SK-N-SH (cell line): ENCODE results near the gene CHST11. TPM values are rescaled to one million over a fixed set of nuclear protein-coding genes. Genes with fewer than 3 reads are reported as not detected.

Experiments
- CTCF ChIA-PET: fragments of 300-600, 350-600 bp; formaldehyde crosslinking; extraction: SDS; loops from one replicate; lab custom pipeline; 2021; lab: Yijun Ruan, JAX
- POLR2A ChIA-PET: fragments of 350-600 bp; sonication (Branson Sonifier 250); formaldehyde crosslinking; extraction: SDS; loops from one replicate; lab custom pipeline; 2020; ENCODE audit warnings: antibody characterized with exemption, inconsistent platforms; lab: Yijun Ruan, JAX
- DNase-seq: peaks from one replicate; pipeline ENCODE4 v3.0.0; 2012
- H2AFZ ChIP-seq: fragments of 200-600 bp; sonication (generic); 2 replicates; pipeline ENCODE4 v1.8.1; 2016; ENCODE audit warnings: antibody characterized with exemption, mild to moderate bottlenecking, low read depth
- H3F3A ChIP-seq: fragments of 200-600 bp; sonication (generic); replicated peaks from 2 replicates; pipeline ENCODE3; 2016; ENCODE audit warnings: antibody characterized with exemption, mild to moderate bottlenecking; ENCODE audit not compliant: insufficient read depth
- H3K27ac ChIP-seq, 2 experiments: fragments of 200-500 bp in 1 of 2; fragments of 200-600 bp in 1 of 2; sonication (Bioruptor generic) in 1 of 2; sonication (generic), shearing (Covaris generic) in 1 of 2; 2 replicates each; pipeline versions ENCODE4 v1.5.1 to v1.6.1; 2014 to 2016; ENCODE audit warnings: low read depth in 2 of 2, inconsistent platforms in 1 of 2, low read length in 1 of 2, mild to moderate bottlenecking in 1 of 2, mixed read lengths in 1 of 2
- H3K27me3 ChIP-seq: fragments of 200-600 bp; sonication (generic), shearing (Covaris generic); 2 replicates; pipeline ENCODE4 v1.6.1; 2016; ENCODE audit warnings: mixed run types; ENCODE audit not compliant: insufficient read depth
- H3K36me3 ChIP-seq, 2 experiments: fragments of 200-500 bp in 1 of 2; fragments of 200-600 bp in 1 of 2; sonication (Bioruptor generic) in 1 of 2; sonication (generic) in 1 of 2; replicated peaks in 1 of 2; 2 replicates each; pipeline versions ENCODE3 to v1.5.1; 2014 to 2016; ENCODE audit warnings: low read length in 1 of 2, mild to moderate bottlenecking in 1 of 2; ENCODE audit not compliant: insufficient read depth in 2 of 2, control insufficient read depth in 1 of 2
- H3K4me1 ChIP-seq, 2 experiments: fragments of 200-500 bp in 1 of 2; fragments of 200-600 bp in 1 of 2; sonication (Bioruptor generic) in 1 of 2; sonication (generic), shearing (Covaris generic) in 1 of 2; 2 replicates each; pipeline versions ENCODE4 v1.5.1 to v1.6.1; 2014 to 2016; ENCODE audit warnings: low read depth in 1 of 2, low read length in 1 of 2, mixed run types in 1 of 2; ENCODE audit not compliant: insufficient read depth in 2 of 2, control insufficient read depth in 1 of 2
- H3K4me2 ChIP-seq: fragments of 200-600 bp; sonication (generic), shearing (Covaris generic); 2 replicates; pipeline ENCODE4 v1.6.1; 2017; ENCODE audit warnings: mixed run types
- H3K4me3 ChIP-seq, 2 experiments: fragments of 200-500 bp in 1 of 2; fragments of 200-600 bp in 1 of 2; sonication (Bioruptor generic) in 1 of 2; sonication (generic), shearing (Covaris generic) in 1 of 2; 2 replicates each; pipeline versions ENCODE4 v1.5.1 to v1.8.1; 2014 to 2016; ENCODE audit warnings: low read depth in 2 of 2, inconsistent platforms in 1 of 2, low read length in 1 of 2, mild to moderate bottlenecking in 1 of 2, mixed read lengths in 1 of 2, moderate library complexity in 1 of 2
- H3K79me2 ChIP-seq: fragments of 200-600 bp; sonication (generic); 2 replicates; pipeline ENCODE4 v1.8.1; 2017; ENCODE audit warnings: mild to moderate bottlenecking; ENCODE audit not compliant: insufficient read depth
- H3K9ac ChIP-seq: fragments of 200-600 bp; sonication (generic); 2 replicates; pipeline ENCODE4 v1.6.1; 2017; ENCODE audit warnings: mixed run types
- H3K9me2 ChIP-seq: fragments of 200-600 bp; sonication (generic); 2 replicates; pipeline ENCODE4 v1.6.1; 2017; ENCODE audit warnings: mixed run types
- H3K9me3 ChIP-seq: fragments of 200-600 bp; sonication (generic); 2 replicates; pipeline ENCODE4 v1.6.1; 2017; ENCODE audit warnings: mixed run types, mild to moderate bottlenecking, moderate library complexity
- H4K20me1 ChIP-seq: fragments of 200-600 bp; sonication (generic); 2 replicates; pipeline ENCODE4 v1.6.1; 2017; ENCODE audit warnings: mild to moderate bottlenecking, mixed run types; ENCODE audit not compliant: insufficient read depth
- CHD2 ChIP-seq: fragments of 150-350 bp; IDR thresholded peaks from 2 replicates; pipeline ENCODE4 v1.6.1; 2018; ENCODE audit warnings: low read length; ENCODE audit not compliant: partially characterized antibody
- CTCF ChIP-seq: fragments of 200-600 bp; sonication (generic); IDR thresholded peaks from 2 replicates; pipeline ENCODE4 v1.6.1; 2017; ENCODE audit warnings: antibody characterized with exemption, mild to moderate bottlenecking, moderate library complexity
- ELF1 ChIP-seq: IDR thresholded peaks from 2 replicates; pipeline ENCODE4 v1.4.0; 2012
- FOSL2 ChIP-seq: IDR thresholded peaks from 2 replicates; pipeline ENCODE4 v1.4.0; 2012; ENCODE audit warnings: low read depth, mild to moderate bottlenecking, moderate library complexity, borderline replicate concordance
- FOXM1 ChIP-seq: IDR thresholded peaks from 2 replicates; pipeline ENCODE4 v1.4.0; 2012; ENCODE audit warnings: low read depth, mild to moderate bottlenecking
- GABPA ChIP-seq: IDR thresholded peaks from 2 replicates; pipeline ENCODE4 v1.4.0; 2012; ENCODE audit warnings: low read depth, mild to moderate bottlenecking
- NRF1 ChIP-seq: IDR thresholded peaks from 2 replicates; pipeline ENCODE4 v1.6.1; 2012; ENCODE audit warnings: low read depth, mild to moderate bottlenecking, low read length
- POLR2AphosphoS5 ChIP-seq: IDR thresholded peaks from 2 replicates; pipeline ENCODE4 v1.6.1; 2012; ENCODE audit warnings: low read depth, low read length
- RFX5 ChIP-seq: IDR thresholded peaks from 2 replicates; pipeline ENCODE4 v1.6.1; 2012; ENCODE audit warnings: mild to moderate bottlenecking, improper control_type of control experiment, low read length
- YY1 ChIP-seq: IDR thresholded peaks from 2 replicates; pipeline ENCODE4 v1.4.0; 2012; ENCODE audit warnings: low read depth, mild to moderate bottlenecking
- WGBS: methylation state at CpG from one replicate; pipeline ENCODE4 v1.1.6; 2017; ENCODE audit warnings: low lambda C conversion rate; 5-methylcytosine and 5-hydroxymethylcytosine counted together
- polyA plus RNA-seq, 3 experiments: library from polyadenylated mRNA; depleted of rRNA; stranded (reverse); fragments of >200 nt; gene quantifications; 2 replicates each; pipeline ENCODE4 v1.2.3, GENCODE V29; 2012
- TF ChIP-seq, protein P1 (sequence below): fragments of 150-350 bp; IDR thresholded peaks from 2 replicates; pipeline ENCODE4 v1.6.1; 2016; ENCODE audit warnings: mild to moderate bottlenecking, low read depth, low read length

CHST11 gene
- polyA plus RNA-seq, 1 of the 3 experiments (the other 2 are of a cell fraction), result 18.6 TPM

- Histone ChIP-seq H4K20me1 (no peaks in the 10 kb centered on the region), H3K4me3 (no peak overlapping the region), H3F3A (no peaks in the 10 kb centered on the region), H3K9me2 (no peaks in the 10 kb centered on the region), H3K4me1 (no peaks in the 10 kb centered on the region; a peak in 1 of 4 replicates), H3K9me3 (no peaks in the 10 kb centered on the region), H3K79me2 (no peaks in the 10 kb centered on the region), H2AFZ (no peak overlapping the region), H3K36me3 (no peaks in the 10 kb centered on the region), H3K27ac (no peak overlapping the region), H3K4me2 (no peak overlapping the region), H3K9ac (no peak overlapping the region), H3K27me3 (no peaks in the 10 kb centered on the region)
- DNase-seq, result no peak
- WGBS, result 77% methylated on average over 9 of the region's 9 CpGs
- ChIA-PET POLR2A (no interaction called here), CTCF (no interaction called here)
- TF ChIP-seq YY1 (no peak), CHD2 (no peak), FOSL2 (no peak), RFX5 (no peak), POLR2AphosphoS5 (no peak), ELF1 (no peak), FOXM1 (no peak), NRF1 (no peak)
- TF ChIP-seq, protein P1, sequence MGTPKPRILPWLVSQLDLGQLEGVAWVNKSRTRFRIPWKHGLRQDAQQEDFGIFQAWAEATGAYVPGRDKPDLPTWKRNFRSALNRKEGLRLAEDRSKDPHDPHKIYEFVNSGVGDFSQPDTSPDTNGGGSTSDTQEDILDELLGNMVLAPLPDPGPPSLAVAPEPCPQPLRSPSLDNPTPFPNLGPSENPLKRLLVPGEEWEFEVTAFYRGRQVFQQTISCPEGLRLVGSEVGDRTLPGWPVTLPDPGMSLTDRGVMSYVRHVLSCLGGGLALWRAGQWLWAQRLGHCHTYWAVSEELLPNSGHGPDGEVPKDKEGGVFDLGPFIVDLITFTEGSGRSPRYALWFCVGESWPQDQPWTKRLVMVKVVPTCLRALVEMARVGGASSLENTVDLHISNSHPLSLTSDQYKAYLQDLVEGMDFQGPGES, result no peak
These were observed 93.2 kb downstream of the CHST11 start for GRCh38 chr12:104549815-104550480.

GRCh38 chr12:104551313-104551931, 94.7 kb downstream of the CHST11 start:
- peaks cover 0 to 6% of the 10 kb centered on the region in 2 experiments; a peak in 1 of 4 replicates for H3K4me1 ChIP-seq
- WGBS, result 94% methylated on average over 14 of the region's 14 CpGs
- H3K4me2 ChIP-seq, result no peak overlapping the region
- no peaks in the 10 kb centered on the region for H3F3A ChIP-seq
- H3K9me2 ChIP-seq, result no peaks in the 10 kb centered on the region
- no peaks in the 10 kb centered on the region for H3K36me3 ChIP-seq
- POLR2A ChIA-PET, result no interaction called here
- no peak for DNase-seq
- CTCF ChIA-PET, result interaction anchor here (1.1 kb wide), 1 partner anchor 170 kb away, joined by 6 read pairs; no protein-coding TSS in a partner anchor
- no peaks in the 10 kb centered on the region for H3K79me2 ChIP-seq
- H4K20me1 ChIP-seq, result no peaks in the 10 kb centered on the region
- no peaks in the 10 kb centered on the region for H3K9me3 ChIP-seq
- no peaks in the 10 kb centered on the region for H3K27me3 ChIP-seq
- no peak overlapping the region for H3K9ac ChIP-seq
- H3K4me3 ChIP-seq, result no peak overlapping the region
- no peak overlapping the region for H3K27ac ChIP-seq
- no peak overlapping the region for H2AFZ ChIP-seq
- TF ChIP-seq CTCF (no peak), GABPA (no peak)
